WERI-Rb-1 (cell line): ENCODE data around the gene TCF7.

Experiments
- DNase-seq: peaks from one replicate; pipeline ENCODE4 v3.0.0-alpha.2; 2020
- H3K27ac ChIP-seq: fragments of 250-450 bp; sonication (Bioruptor Pico); 2 replicates; pipeline ENCODE4 v1.5.1; 2020; ENCODE audit warnings: mild to moderate bottlenecking, moderate library complexity
- H3K27me3 ChIP-seq: fragments of 250-450 bp; sonication (Bioruptor Pico); 2 replicates; pipeline ENCODE4 v1.5.1; 2021; ENCODE audit warnings: mild to moderate bottlenecking, low read depth, moderate library complexity; ENCODE audit not compliant: insufficient read depth, severe bottlenecking
- H3K36me3 ChIP-seq: fragments of 250-450 bp; sonication (Bioruptor Pico); 2 replicates; pipeline ENCODE4 v1.5.1; 2020; ENCODE audit warnings: mild to moderate bottlenecking, moderate library complexity
- H3K4me3 ChIP-seq: 2 replicates; pipeline ENCODE4 v1.5.1; 2011; ENCODE audit warnings: low read depth, mild to moderate bottlenecking, control low read depth, low read length
- H3K9me3 ChIP-seq: fragments of 250-450 bp; sonication (Bioruptor Pico); 2 replicates; pipeline ENCODE4 v1.5.1; 2021; ENCODE audit warnings: mild to moderate bottlenecking, moderate library complexity; ENCODE audit not compliant: severe bottlenecking
- TF ChIP-seq, protein P1 (sequence below): IDR thresholded peaks from 2 replicates; pipeline ENCODE4 v1.5.1; 2011; ENCODE audit warnings: low read depth, mild to moderate bottlenecking, control low read depth, inconsistent platforms, low read length

Gene TCF7

DNA sequence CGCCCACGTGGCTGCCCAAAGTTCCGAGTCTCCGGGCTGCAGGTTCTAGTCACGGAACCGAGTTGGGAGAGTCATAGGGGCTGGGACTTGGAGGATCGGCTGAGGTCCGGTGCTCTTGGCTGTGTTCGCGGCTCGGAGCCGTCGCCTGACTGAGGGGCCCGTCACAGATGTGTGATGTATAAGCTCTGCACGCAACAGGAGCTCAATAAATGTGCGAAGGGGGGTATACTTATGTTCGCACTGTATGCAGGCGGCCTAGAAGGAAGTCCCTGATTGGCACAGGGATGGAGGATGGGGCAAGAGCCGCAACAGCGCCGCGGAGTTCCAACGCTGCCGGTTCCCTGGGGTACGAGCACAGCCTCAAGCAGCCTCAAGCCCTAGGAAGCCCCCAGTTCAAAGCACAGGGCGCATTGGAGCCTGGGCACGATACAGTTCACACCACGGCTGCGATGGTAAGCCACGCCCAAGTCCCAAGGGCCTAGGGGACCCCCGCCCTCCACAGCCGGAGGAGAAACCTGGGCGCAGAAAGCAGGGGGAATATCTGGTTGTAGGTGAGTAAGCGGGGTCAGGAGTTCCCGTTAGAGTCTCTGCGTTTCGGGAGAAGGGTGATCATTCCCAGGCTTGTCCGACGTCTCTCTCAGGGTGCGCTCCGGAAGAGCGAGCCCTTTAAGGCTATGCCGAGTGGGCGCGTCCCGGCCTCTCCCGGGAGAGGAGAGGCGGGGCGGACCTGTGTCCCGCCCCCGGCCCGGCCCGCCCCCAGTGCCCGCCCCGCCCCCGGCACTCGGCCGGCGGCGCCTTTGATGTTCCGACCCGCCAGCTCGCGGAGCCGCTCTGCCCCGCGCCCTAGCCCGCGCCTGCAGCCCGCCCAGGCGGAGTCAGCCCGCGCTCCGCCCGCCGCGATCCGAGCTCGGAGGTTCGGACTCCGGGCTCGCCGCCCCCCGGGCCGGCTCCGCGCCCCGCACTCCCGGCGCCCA, at the start of gene TCF7:
TCF7 (plus strand) TSS at position 780 of the 974 bp plus-strand sequence. CDS start 226 bp downstream, outside the sequence.
- H3K27ac ChIP-seq: peak within 1 kb of the TSS; percentile 51

DNA sequence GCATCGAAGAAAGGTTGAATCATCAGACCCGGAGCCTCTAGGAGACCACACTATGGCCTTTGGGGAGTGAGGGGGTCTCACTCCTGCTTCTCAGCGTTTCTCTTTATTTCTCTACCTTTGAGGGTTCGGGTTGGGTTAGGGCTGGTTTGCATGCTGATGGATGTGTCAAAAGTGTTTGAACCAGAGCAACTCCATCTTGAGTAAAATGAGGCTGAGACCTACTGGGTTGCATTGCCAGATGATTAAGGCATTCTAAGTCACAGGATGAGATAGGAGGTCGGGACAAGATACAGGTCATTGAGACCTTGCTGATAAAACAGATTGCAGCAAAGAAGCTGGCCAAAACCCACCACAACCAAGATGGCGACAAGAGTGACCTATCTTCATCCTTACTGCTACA, 44.9 kb upstream of the TCF7 start:
- Histone ChIP-seq H3K9me3 (peaks cover 8% of the 10 kb centered on the region), H3K27ac (no peak overlapping the region), H3K27me3 (no peaks in the 10 kb centered on the region), H3K36me3 (no peaks in the 10 kb centered on the region), H3K4me3 (no peak overlapping the region)
- no peak for DNase-seq
- TF ChIP-seq, protein P1, sequence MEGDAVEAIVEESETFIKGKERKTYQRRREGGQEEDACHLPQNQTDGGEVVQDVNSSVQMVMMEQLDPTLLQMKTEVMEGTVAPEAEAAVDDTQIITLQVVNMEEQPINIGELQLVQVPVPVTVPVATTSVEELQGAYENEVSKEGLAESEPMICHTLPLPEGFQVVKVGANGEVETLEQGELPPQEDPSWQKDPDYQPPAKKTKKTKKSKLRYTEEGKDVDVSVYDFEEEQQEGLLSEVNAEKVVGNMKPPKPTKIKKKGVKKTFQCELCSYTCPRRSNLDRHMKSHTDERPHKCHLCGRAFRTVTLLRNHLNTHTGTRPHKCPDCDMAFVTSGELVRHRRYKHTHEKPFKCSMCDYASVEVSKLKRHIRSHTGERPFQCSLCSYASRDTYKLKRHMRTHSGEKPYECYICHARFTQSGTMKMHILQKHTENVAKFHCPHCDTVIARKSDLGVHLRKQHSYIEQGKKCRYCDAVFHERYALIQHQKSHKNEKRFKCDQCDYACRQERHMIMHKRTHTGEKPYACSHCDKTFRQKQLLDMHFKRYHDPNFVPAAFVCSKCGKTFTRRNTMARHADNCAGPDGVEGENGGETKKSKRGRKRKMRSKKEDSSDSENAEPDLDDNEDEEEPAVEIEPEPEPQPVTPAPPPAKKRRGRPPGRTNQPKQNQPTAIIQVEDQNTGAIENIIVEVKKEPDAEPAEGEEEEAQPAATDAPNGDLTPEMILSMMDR: no peak

More for the DNA sequence above, at the start of gene TCF7:
- H3K4me3 ChIP-seq: peak within 1 kb of the TSS; percentile 72
- H3K9me3 ChIP-seq: no peaks in the 10 kb centered on the region
- peak; percentile 75 for DNase-seq
- H3K27me3 ChIP-seq: no peaks in the 10 kb centered on the region
- TF ChIP-seq, protein P1: no peak
- H3K36me3 ChIP-seq: peaks cover 19% of the 10 kb centered on the region; the same call in 1 of the 2 replicates

DNA sequence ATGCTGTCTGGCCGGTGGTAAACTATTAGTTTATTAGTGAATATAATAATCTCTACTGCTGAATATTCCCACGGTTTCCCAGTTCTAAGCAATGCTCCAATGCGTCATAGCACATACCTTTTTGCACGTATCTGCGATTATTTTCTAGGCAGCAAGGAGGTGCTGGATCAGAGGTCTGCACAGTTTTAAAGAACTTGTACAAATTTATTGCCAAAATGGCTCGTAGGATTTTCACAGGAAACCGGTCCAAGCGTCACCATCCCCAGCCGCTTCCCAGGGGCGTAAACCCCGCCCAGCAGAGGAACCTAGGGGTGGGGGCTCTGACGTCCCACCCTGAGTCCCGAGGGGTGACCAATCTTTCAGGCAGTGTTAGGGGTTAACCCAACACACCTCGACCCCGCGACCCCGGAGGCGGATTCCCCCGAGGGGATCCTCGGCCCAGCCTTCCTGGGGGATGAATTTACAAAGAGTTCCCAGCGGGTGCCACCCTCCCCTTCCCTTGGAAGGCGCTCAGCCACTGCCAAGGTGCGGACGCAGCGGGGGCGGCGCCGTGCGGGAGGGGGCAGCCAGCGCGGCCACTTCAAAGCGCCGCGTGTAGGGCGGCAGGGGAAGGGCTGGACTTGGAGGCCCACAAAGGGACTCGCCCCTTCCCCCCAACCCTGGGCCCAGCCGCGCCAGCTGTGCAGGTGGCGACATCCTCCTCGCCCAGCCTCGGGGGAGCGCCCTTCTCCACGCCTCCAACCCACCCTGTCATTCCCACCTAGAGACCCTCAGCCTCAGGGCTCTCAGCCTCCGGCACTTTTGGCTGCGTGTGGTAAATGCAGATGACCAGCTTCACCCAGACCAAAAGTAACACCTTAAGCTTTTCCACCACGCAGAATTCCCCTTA, 43.5 kb upstream of the TCF7 start:
- peaks cover 8% of the 10 kb centered on the region for H3K9me3 ChIP-seq
- H3K27me3 ChIP-seq: no peaks in the 10 kb centered on the region
- TF ChIP-seq, protein P1: no peak
- H3K4me3 ChIP-seq: no peak overlapping the region
- no peak overlapping the region for H3K27ac ChIP-seq
- no peaks in the 10 kb centered on the region for H3K36me3 ChIP-seq
- DNase-seq: no peak

DNA sequence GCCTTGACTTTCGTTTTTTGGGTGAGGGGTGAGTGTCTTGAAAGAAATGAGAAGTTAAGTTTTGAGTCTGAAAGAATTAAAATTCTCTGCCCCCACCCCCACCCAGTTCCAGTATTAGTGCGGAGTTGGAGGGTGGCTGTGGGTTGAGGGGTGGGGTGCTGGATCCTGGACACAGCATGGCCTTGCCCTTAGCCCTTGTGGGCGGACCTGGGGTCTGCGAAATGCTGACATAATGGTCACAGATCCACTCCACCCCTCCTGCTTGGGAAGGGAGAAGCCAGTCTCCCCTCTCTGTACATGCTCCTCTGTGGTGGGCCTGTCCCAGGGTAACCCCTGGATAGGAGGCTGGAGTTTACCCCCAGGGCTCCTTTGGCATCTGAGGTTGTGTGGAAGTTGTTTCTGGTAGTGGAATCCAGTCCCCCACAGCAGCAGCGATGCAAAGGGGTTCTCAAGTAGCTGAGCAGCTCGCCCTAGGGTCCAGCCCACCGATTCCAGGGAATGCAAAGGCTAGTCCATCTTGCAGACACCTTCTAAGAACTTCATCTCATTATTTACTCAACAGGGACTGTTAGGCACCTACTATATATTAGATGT, 42.8 kb upstream of the TCF7 start:
- Histone ChIP-seq H3K27me3 (no peaks in the 10 kb centered on the region), H3K36me3 (no peaks in the 10 kb centered on the region), H3K4me3 (no peak overlapping the region), H3K27ac (no peak overlapping the region), H3K9me3 (peaks cover 8% of the 10 kb centered on the region)
- TF ChIP-seq, protein P1: no peak
- DNase-seq: no peak

DNA sequence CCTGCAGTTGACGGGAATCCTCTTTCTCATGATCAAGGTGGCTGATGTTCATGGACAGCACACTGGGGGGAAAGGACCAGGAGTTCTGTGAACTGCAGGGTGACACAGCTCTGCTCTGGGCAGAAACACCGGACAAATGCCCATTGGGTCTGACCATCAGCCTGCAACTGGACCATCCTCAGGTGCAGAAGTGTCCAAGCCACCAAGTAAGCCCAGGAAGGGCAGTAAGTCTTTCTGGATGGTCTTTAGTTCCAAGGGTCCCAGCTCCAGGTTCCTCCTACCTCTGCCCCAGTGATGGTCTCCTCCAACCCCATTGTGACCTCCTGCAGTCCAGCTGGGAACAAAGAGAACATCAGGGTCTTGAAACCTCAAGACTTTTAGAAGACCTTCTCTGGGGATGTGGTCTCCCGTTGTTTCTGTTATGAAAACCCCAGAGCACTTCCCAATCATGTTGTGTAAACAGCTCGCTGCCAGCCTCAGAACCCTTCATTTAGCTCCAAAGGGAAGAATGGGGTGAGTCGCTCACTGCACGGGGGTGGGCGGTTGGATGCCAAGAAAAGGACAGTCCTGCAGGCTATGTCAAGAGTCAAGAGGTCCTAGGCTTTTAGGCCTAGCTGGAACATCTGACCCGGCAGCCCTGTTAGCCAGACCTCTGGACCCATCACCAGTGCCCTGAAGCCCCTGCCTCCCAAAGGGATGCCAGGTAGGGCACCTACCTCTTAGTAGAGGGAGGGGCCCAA, 41.8 kb upstream of the TCF7 start:
- Histone ChIP-seq H3K4me3 (no peak overlapping the region), H3K27ac (no peak overlapping the region), H3K9me3 (peaks cover 8% of the 10 kb centered on the region), H3K27me3 (no peaks in the 10 kb centered on the region), H3K36me3 (no peaks in the 10 kb centered on the region)
- TF ChIP-seq, protein P1: no peak
- no peak for DNase-seq
